Brain microvascular endothelial cell (primary cell): ENCODE data around the gene ANKRD10.

Experiments used
- DNase-seq: peaks from one replicate; pipeline ENCODE4 v3.0.0-alpha.2; 2020
- H3K27ac ChIP-seq: fragments of 250-450 bp; sonication (Bioruptor Pico); 2 replicates; pipeline ENCODE4 v1.5.1; 2020; ENCODE audit warnings: mild to moderate bottlenecking, moderate library complexity
- H3K27me3 ChIP-seq: fragments of 250-450 bp; sonication (Bioruptor Pico); replicated peaks from 2 replicates; pipeline ENCODE4 v1.5.1; 2020; ENCODE audit warnings: mild to moderate bottlenecking
- H3K36me3 ChIP-seq: fragments of 250-450 bp; sonication (Bioruptor Pico); replicated peaks from 2 replicates; pipeline ENCODE4 v1.5.1; 2020; ENCODE audit warnings: mild to moderate bottlenecking
- H3K4me3 ChIP-seq: 2 replicates; pipeline ENCODE4 v1.5.1; 2011; ENCODE audit warnings: low read depth, mild to moderate bottlenecking, control low read depth, low read length, moderate library complexity
- in situ Hi-C: cut with HindIII; loops from 2 replicates; pipeline ENCODE4 v1.10.0; 2017; ENCODE audit warnings: low sequenced_read_pairs, low pct_ligation_motif_present
- TF ChIP-seq, protein P1 (sequence below): IDR thresholded peaks from 2 replicates; pipeline ENCODE4 v1.5.1; 2011; ENCODE audit warnings: low read depth, mild to moderate bottlenecking, moderate library complexity, low read length, control low read depth, inconsistent platforms; ENCODE audit errors: missing control alignments

Gene ANKRD10

DNA sequence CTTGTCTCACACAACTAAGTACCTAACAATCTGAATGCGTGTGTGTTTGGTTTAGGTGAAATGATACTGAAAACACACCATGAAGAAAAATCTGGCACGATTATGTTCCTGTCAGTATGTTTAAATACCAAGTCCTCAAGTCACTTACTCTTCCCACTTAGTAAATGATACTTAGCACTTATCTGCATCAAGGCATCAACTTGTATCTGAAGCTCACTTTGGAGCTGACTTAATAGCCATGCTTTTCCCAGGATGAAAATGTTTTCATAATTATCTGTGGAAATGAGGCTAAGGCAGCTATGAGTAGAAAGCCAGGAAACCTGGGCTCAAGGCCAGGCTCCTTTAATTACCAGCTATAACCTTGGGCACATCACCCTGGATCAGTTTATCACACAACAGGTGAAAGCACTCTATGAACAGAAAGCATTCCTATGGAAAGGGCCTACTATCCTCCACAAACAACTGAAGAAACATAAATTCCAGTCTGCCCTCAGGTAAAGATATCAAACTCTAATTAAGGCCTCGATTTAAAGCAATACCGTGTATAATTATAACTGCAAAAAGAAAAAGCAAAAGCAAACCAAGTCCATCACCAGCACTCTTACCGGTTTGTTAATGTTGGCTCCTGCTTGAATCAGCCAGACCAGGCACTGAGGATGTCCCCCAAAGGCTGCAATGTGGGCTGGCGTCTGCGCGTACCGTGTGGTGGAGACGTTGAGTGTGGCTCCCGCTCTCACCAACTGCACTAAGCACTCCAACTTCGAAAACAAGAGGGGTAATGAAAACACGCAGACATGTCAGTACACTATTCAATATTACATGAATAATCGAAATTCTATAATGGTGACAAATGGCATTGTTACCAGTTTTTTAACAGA lies 4.6 kb downstream of the ANKRD10 start:
- in situ Hi-C loops = no loop called here
- Histone ChIP-seq H3K27me3 (no peaks in the 10 kb centered on the region), H3K27ac (no peak overlapping the region), H3K4me3 (no peak overlapping the region), H3K36me3 (peaks cover 20% of the 10 kb centered on the region)
- TF ChIP-seq, protein P1, sequence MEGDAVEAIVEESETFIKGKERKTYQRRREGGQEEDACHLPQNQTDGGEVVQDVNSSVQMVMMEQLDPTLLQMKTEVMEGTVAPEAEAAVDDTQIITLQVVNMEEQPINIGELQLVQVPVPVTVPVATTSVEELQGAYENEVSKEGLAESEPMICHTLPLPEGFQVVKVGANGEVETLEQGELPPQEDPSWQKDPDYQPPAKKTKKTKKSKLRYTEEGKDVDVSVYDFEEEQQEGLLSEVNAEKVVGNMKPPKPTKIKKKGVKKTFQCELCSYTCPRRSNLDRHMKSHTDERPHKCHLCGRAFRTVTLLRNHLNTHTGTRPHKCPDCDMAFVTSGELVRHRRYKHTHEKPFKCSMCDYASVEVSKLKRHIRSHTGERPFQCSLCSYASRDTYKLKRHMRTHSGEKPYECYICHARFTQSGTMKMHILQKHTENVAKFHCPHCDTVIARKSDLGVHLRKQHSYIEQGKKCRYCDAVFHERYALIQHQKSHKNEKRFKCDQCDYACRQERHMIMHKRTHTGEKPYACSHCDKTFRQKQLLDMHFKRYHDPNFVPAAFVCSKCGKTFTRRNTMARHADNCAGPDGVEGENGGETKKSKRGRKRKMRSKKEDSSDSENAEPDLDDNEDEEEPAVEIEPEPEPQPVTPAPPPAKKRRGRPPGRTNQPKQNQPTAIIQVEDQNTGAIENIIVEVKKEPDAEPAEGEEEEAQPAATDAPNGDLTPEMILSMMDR = no peak
- no peak for DNase-seq

DNA sequence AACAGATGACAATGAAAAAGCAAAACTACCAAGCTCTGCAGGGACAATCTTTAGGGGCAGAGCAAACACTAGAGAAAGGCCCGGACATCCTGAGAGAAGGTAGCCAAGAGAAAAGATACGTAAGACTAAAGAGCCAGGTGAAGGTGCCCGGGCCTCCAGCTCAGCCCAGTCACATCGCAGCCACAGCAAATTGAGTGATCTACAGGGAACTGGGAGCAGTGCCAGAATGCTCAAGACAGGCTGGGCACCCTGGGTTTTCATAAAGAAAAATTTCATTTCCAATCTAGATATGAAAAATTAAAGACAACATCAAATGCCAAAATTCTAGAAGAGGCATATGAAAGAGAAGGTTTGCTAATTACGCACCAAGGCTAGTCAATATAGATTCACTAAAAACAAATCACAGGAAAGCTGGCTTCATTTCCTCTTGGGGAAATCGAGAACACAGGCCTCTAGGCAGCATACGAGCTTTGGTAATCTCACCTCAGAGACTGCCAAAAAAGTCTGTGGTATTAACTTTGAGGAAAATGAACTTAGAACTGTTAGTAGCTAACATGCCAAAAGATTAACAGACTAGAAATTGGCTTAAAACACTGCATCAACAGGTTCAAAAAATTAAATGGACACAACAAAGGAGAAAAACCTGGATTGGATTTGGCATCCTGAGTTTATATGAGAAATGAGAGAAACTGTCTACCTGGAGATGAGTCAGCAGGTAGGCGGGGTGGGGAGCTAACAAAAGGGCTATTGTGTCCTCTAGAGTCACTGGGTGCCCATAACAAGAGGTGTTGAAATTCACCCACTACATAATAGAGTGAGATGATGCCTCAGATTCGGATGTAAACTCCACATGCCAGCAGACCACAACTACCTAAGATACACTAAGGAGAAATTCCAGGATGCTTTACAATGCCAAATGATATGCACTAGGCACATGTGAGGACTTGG lies 6.6 kb downstream of the ANKRD10 start:
- no peak for DNase-seq
- H3K36me3 ChIP-seq = peaks cover 29% of the 10 kb centered on the region
- in situ Hi-C loops = no loop called here

DNA sequence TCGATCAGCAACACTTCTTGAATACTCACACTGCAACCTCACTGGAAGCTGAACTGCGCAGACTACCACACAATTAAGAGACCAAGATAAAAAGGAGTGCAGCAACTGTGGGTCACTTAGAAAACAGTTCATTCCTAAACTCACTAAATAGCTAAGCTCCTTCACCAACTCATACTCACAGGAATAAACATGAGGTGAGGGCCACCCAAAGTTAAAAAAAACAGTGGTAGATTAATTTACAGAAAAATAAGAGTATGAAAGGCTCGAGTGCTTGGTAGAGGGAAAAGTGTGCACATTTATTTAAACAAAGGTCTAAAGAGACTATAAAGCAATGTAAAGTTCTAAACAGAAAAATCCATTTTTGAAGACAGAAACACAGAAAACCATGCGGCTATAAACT lies 7.6 kb downstream of the ANKRD10 start:
- DNase-seq = no peak
- Histone ChIP-seq H3K27ac (no peak overlapping the region), H3K36me3 (peaks cover 32% of the 10 kb centered on the region), H3K4me3 (no peak overlapping the region), H3K27me3 (no peaks in the 10 kb centered on the region)
- TF ChIP-seq, protein P1 = no peak
- in situ Hi-C loops = no loop called here

More for the DNA sequence above, 6.6 kb downstream of the ANKRD10 start:
- H3K27ac ChIP-seq = no peak overlapping the region
- H3K27me3 ChIP-seq = no peaks in the 10 kb centered on the region
- H3K4me3 ChIP-seq = no peak overlapping the region
- TF ChIP-seq, protein P1 = no peak

DNA sequence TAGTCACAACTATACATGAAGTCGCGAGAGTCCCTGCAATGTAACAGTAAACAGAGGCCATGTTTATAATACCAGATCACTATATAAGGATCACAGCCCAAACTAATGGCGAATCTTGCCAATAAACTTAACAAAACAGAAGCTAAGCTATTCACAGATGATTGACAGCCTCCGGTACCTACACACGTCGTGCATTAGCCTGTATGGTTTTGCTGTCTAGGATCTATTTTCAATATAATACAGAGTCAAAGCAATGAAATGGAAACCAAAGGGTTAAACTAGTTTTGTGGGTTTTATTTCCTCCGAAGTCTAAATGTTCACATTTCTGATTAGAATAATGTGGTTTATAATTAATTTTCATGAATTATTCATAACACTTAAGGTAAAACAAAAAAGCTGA lies 10.1 kb downstream of the ANKRD10 start:
- Histone ChIP-seq H3K4me3 (no peak overlapping the region), H3K36me3 (peaks cover 26% of the 10 kb centered on the region), H3K27me3 (no peaks in the 10 kb centered on the region), H3K27ac (no peak overlapping the region)
- no peak for DNase-seq
- TF ChIP-seq, protein P1 = no peak
- in situ Hi-C loops = no loop called here

DNA sequence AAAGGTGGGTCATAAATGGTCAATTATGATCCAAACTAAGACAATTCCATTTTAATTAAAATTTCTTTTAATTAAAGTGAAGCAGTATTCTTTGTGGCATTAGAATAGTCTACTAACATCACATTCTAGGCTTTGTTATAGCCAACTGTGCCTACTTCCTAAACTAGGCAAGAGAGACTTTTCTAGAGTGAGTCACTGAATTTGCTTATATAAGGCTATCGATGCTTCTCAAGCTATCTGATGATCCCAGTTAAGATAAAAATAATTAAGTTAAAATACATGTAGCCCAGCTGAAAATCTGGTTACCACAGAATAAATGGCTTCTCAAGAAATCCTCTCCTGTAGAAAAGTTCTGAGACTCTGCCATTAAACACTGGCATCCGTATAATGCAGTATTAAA lies 12.5 kb downstream of the ANKRD10 start:
- TF ChIP-seq, protein P1 = no peak
- no peak overlapping the region for H3K4me3 ChIP-seq
- in situ Hi-C loops = no loop called here
- peaks cover 18% of the 10 kb centered on the region for H3K36me3 ChIP-seq
- H3K27me3 ChIP-seq = no peaks in the 10 kb centered on the region
- no peak for DNase-seq
- H3K27ac ChIP-seq = no peak overlapping the region
